WERI-Rb-1 (cell line): ENCODE measurements around the gene LARGE1.

ENCODE experiments used
- DNase-seq: peaks from one replicate; pipeline ENCODE4 v3.0.0-alpha.2; 2020
- H3K27ac ChIP-seq: fragments of 250-450 bp; sonication (Bioruptor Pico); 2 replicates; pipeline ENCODE4 v1.5.1; 2020; ENCODE audit warnings: mild to moderate bottlenecking, moderate library complexity
- H3K27me3 ChIP-seq: fragments of 250-450 bp; sonication (Bioruptor Pico); 2 replicates; pipeline ENCODE4 v1.5.1; 2021; ENCODE audit warnings: mild to moderate bottlenecking, low read depth, moderate library complexity; ENCODE audit not compliant: insufficient read depth, severe bottlenecking
- H3K36me3 ChIP-seq: fragments of 250-450 bp; sonication (Bioruptor Pico); 2 replicates; pipeline ENCODE4 v1.5.1; 2020; ENCODE audit warnings: mild to moderate bottlenecking, moderate library complexity
- H3K4me3 ChIP-seq: 2 replicates; pipeline ENCODE4 v1.5.1; 2011; ENCODE audit warnings: low read depth, mild to moderate bottlenecking, control low read depth, low read length
- H3K9me3 ChIP-seq: fragments of 250-450 bp; sonication (Bioruptor Pico); 2 replicates; pipeline ENCODE4 v1.5.1; 2021; ENCODE audit warnings: mild to moderate bottlenecking, moderate library complexity; ENCODE audit not compliant: severe bottlenecking
- CTCF ChIP-seq: IDR thresholded peaks from 2 replicates; pipeline ENCODE4 v1.5.1; 2011; ENCODE audit warnings: low read depth, mild to moderate bottlenecking, control low read depth, inconsistent platforms, low read length

LARGE1 gene

GRCh38 chr22:33650244-33650643, 270.0 kb downstream of the LARGE1 start:
- DNase-seq: no peak
- H3K4me3 ChIP-seq: no peak overlapping the region
- no peaks in the 10 kb centered on the region for H3K27me3 ChIP-seq
- H3K36me3 ChIP-seq: no peaks in the 10 kb centered on the region
- no peak overlapping the region for H3K27ac ChIP-seq
- TF ChIP-seq CTCF: no peak
- no peaks in the 10 kb centered on the region for H3K9me3 ChIP-seq

DNA sequence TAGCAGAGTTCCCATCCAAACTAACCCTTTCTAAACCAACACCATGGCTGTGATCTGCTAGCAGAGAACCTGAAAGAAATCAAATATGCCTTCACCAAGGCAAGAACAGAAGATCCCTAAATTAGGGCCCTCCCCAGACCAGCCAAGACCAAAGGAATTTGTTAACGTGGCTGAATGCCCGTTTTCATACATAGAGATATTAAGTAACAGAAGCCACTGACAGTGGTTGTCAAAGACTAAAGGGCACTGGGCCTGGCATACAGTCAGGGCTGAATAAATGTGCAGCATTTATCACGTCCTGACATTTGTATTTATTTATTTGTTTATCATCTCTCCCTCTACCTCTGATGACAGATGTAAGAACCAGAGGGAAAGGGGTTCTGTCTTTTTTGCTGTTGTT, 271.8 kb downstream of the LARGE1 start:
- Histone ChIP-seq H3K27me3 (no peaks in the 10 kb centered on the region), H3K9me3 (no peaks in the 10 kb centered on the region), H3K27ac (no peak overlapping the region), H3K4me3 (no peak overlapping the region), H3K36me3 (no peaks in the 10 kb centered on the region)
- DNase-seq: no peak
- no peak for TF ChIP-seq CTCF

DNA sequence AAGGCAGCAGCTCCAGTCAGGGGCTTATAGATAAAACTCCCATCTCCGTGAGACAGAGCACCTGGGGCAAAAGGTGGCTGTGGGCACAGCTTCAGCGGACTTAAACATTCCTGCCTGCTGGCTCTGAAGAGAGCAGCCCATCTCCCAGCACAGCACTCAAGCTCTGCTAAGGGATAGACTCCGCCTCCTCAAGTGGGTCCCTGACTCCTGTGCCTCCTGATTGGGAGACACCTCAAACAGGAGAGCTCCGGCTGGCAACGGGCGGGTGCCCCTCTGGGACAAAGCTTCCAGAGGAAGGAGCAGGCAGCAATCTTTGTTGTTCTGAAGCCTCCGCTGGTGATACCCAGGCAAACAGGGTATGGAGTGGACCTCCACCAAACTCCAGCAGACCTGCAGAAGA, 279.4 kb downstream of the LARGE1 start:
- DNase-seq: no peak
- TF ChIP-seq CTCF: no peak

GRCh38 chr22:33639588-33640254, 280.6 kb downstream of the LARGE1 start:
- Histone ChIP-seq H3K27ac (no peak overlapping the region), H3K4me3 (no peak overlapping the region), H3K9me3 (no peaks in the 10 kb centered on the region), H3K36me3 (no peaks in the 10 kb centered on the region), H3K27me3 (no peaks in the 10 kb centered on the region)
- no peak for TF ChIP-seq CTCF
- no peak for DNase-seq

More for the DNA sequence above, 279.4 kb downstream of the LARGE1 start:
- no peaks in the 10 kb centered on the region for H3K36me3 ChIP-seq
- no peak overlapping the region for H3K4me3 ChIP-seq
- no peaks in the 10 kb centered on the region for H3K27me3 ChIP-seq
- H3K27ac ChIP-seq: no peak overlapping the region
- no peaks in the 10 kb centered on the region for H3K9me3 ChIP-seq

- Histone ChIP-seq H3K36me3 (no peaks in the 10 kb centered on the region), H3K27me3 (no peaks in the 10 kb centered on the region), H3K27ac (no peak overlapping the region), H3K4me3 (no peak overlapping the region), H3K9me3 (no peaks in the 10 kb centered on the region)
- no peak for TF ChIP-seq CTCF
- no peak for DNase-seq
These were observed 284.5 kb downstream of the LARGE1 start for GRCh38 chr22:33635766-33636165.

DNA sequence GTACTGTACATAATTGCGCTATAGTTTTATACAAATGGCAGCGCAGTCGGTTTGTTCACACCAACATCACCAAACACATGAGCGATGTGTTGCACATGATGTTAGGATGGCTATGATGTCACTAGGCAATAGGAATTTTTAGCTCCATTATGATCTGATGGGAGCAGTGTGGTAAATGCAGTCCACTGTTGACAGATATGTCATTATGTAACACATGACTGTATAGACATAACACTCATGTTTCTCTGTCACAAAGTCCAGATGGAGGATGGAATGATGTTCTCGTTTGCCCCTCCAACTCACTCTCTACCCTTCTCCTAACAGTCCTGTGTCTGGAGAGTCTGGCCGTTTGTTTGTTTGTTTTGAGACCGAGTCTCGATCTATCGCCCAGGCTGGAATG, 288.5 kb downstream of the LARGE1 start:
- Histone ChIP-seq H3K36me3 (no peaks in the 10 kb centered on the region), H3K27me3 (no peaks in the 10 kb centered on the region), H3K4me3 (no peak overlapping the region), H3K9me3 (no peaks in the 10 kb centered on the region), H3K27ac (no peak overlapping the region)
- no peak for DNase-seq
- TF ChIP-seq CTCF: no peak
